KBM-7 (cell line): ENCODE data around the gene HSPA5.
A peak's percentile ranks its signal among the peaks of the same experiment; 100 is the strongest.
"Not testable (repeated sequence)": the region's sequence is repeated elsewhere in the genome, so short reads cannot be mapped to it uniquely, and the experiment has no call there.

Experiments
- DNase-seq: peaks from one replicate; pipeline ENCODE4 v3.0.0-alpha.2; 2015
- in situ Hi-C: fragments of 300-500 bp; cut with MboI; formaldehyde crosslinking; loops from 2 replicates; pipeline ENCODE4 v1.14.3; 2020; ENCODE audit warnings: low sequenced_read_pairs, low pct_unique_long_range_greater_than_20kb, mixed read lengths

Gene HSPA5

GRCh38 chr9:125241000-125241862 lies at the start of gene HSPA5:
HSPA5 (minus strand) TSS chr9:125241343; CDS start chr9:125241126, 217 bp downstream.
- in situ Hi-C loops = no loop called here
- peak; percentile 100 for DNase-seq

- DNase-seq, in situ Hi-C loops: not testable (repeated sequence)
Measured at GRCh38 chr9:125286935-125287433, 45.8 kb upstream of the HSPA5 start.

- no peak for DNase-seq
- in situ Hi-C loops = no loop called here
Measured at GRCh38 chr9:125284855-125285254, 43.7 kb upstream of the HSPA5 start.

- in situ Hi-C loops = no loop called here
- no peak for DNase-seq
Measured at GRCh38 chr9:125280945-125281344, 39.8 kb upstream of the HSPA5 start.

GRCh38 chr9:125277411-125277810 lies 36.3 kb upstream of the HSPA5 start:
- no peak for DNase-seq
- in situ Hi-C loops = no loop called here

- in situ Hi-C loops = no loop called here
- DNase-seq = no peak
Measured at GRCh38 chr9:125276771-125277170, 35.6 kb upstream of the HSPA5 start.

GRCh38 chr9:125272697-125273096 lies 31.6 kb upstream of the HSPA5 start:
- no peak for DNase-seq
- in situ Hi-C loops = no loop called here

GRCh38 chr9:125271081-125271480 lies 29.9 kb upstream of the HSPA5 start:
- in situ Hi-C loops = no loop called here
- no peak for DNase-seq

GRCh38 chr9:125269014-125269397 lies 27.9 kb upstream of the HSPA5 start:
- no peak for DNase-seq
- in situ Hi-C loops = no loop called here

- in situ Hi-C loops = no loop called here
- DNase-seq = no peak
Measured at GRCh38 chr9:125268394-125269013, 27.4 kb upstream of the HSPA5 start.

GRCh38 chr9:125264068-125264467 lies 22.9 kb upstream of the HSPA5 start:
- in situ Hi-C loops, DNase-seq: not testable (repeated sequence)

GRCh38 chr9:125262294-125262991 lies 21.3 kb upstream of the HSPA5 start:
- in situ Hi-C loops = no loop called here

GRCh38 chr9:125261501-125262293 lies 20.6 kb upstream of the HSPA5 start, which contains the start of gene GAPVD1:
GAPVD1 (plus strand) TSS chr9:125261826; CDS start chr9:125298922, 37,096 bp downstream.
- DNase-seq = peak; percentile 97
- in situ Hi-C loops = no loop called here

More at GRCh38 chr9:125262294-125262991, 21.3 kb upstream of the HSPA5 start:
- peak; percentile 47 for DNase-seq

GRCh38 chr9:125260561-125260960 lies 19.4 kb upstream of the HSPA5 start:
- DNase-seq = no peak
- in situ Hi-C loops = no loop called here

GRCh38 chr9:125258832-125259534 lies 17.8 kb upstream of the HSPA5 start:
- DNase-seq = peak; percentile 84
- in situ Hi-C loops = no loop called here

- DNase-seq = no peak
- in situ Hi-C loops = no loop called here
Measured at GRCh38 chr9:125258160-125258785, 17.1 kb upstream of the HSPA5 start.

GRCh38 chr9:125255781-125256391 lies 14.7 kb upstream of the HSPA5 start:
- DNase-seq = peak; percentile 61
- in situ Hi-C loops = no loop called here
